Activated T-cell treated with anti-CD3 and anti-CD28 coated beads for 24 hours (primary cell): ENCODE measurements around the gene USH2A.

Experiments used
- DNase-seq: peaks from one replicate; pipeline ENCODE4 v3.0.0-alpha.2; 2020; ENCODE audit warnings: low read depth

The USH2A gene

GRCh38 chr1:216285052-216285451 is 138.2 kb downstream of the USH2A start:
- no peak for DNase-seq

GRCh38 chr1:216281757-216282156 is 141.5 kb downstream of the USH2A start:
- DNase-seq = no peak

- no peak for DNase-seq
Observed at GRCh38 chr1:216270086-216270773, 153.0 kb downstream of the USH2A start.

- no peak for DNase-seq
Observed at GRCh38 chr1:216261631-216262030, 161.6 kb downstream of the USH2A start.

GRCh38 chr1:216258856-216259255 is 164.4 kb downstream of the USH2A start:
- no peak for DNase-seq

- DNase-seq = no peak
Observed at GRCh38 chr1:216258386-216258785, 164.9 kb downstream of the USH2A start.

GRCh38 chr1:216250861-216251260 is 172.4 kb downstream of the USH2A start:
- no peak for DNase-seq

- no peak for DNase-seq
Observed at GRCh38 chr1:216248628-216249027, 174.6 kb downstream of the USH2A start.

- no peak for DNase-seq
Observed at GRCh38 chr1:216247937-216248336, 175.3 kb downstream of the USH2A start.

- no peak for DNase-seq
Observed at GRCh38 chr1:216246577-216247203, 176.6 kb downstream of the USH2A start.

- no peak for DNase-seq
Observed at GRCh38 chr1:216238844-216239243, 184.4 kb downstream of the USH2A start.

- DNase-seq = no peak
Observed at GRCh38 chr1:216237927-216238542, 185.2 kb downstream of the USH2A start.

GRCh38 chr1:216224233-216224632 is 199.0 kb downstream of the USH2A start:
- no peak for DNase-seq

GRCh38 chr1:216223486-216223885 is 199.8 kb downstream of the USH2A start:
- no peak for DNase-seq

- DNase-seq = no peak
Observed at GRCh38 chr1:216222288-216222687, 201.0 kb downstream of the USH2A start.

GRCh38 chr1:216221260-216221700 is 202.0 kb downstream of the USH2A start:
- DNase-seq = no peak

- DNase-seq = no peak
Observed at GRCh38 chr1:216216305-216216704, 206.9 kb downstream of the USH2A start.

GRCh38 chr1:216215169-216215568 is 208.1 kb downstream of the USH2A start:
- DNase-seq = no peak

- DNase-seq = no peak
Observed at GRCh38 chr1:216212826-216213225, 210.4 kb downstream of the USH2A start.

GRCh38 chr1:216210081-216210480 is 213.2 kb downstream of the USH2A start:
- no peak for DNase-seq

- DNase-seq = no peak
Observed at GRCh38 chr1:216209125-216209524, 214.1 kb downstream of the USH2A start.

- no peak for DNase-seq
Observed at GRCh38 chr1:216207154-216207553, 216.1 kb downstream of the USH2A start.

GRCh38 chr1:216205176-216205575 is 218.1 kb downstream of the USH2A start:
- DNase-seq = no peak
